Measurements from ENCODE around the gene NCMAP.

GRCh38 chr1:24547195-24547594 lies 8.7 kb upstream of the NCMAP start:
- TF ChIP-seq CEBPB (IDR thresholded peaks at IDR 0.05) (no peak), CTCF (IDR thresholded peaks at IDR 0.05) (no peak)

Data from A549 (cell line).